Colonic mucosa (tissue), 4 donors: ENCODE measurements around the gene DQX1. TPM values are rescaled to one million over a fixed set of nuclear protein-coding genes. Genes with fewer than 3 reads are reported as not detected.

Experiments
- DNase-seq: peaks from one replicate; pipeline ENCODE4 v3.0.0-alpha.2; 2020
- H3K27ac ChIP-seq: fragments of 200-600 bp; one replicate; pipeline ENCODE4 v1.8.0; 2021
- H3K27me3 ChIP-seq: fragments of 200-600 bp; one replicate; pipeline ENCODE4 v1.8.0; 2021
- H3K36me3 ChIP-seq: fragments of 200-600 bp; one replicate; pipeline ENCODE4 v1.8.0; 2021
- H3K4me1 ChIP-seq: fragments of 200-600 bp; one replicate; pipeline ENCODE4 v1.8.0; 2021; ENCODE audit warnings: mild to moderate bottlenecking
- H3K4me3 ChIP-seq: fragments of 200-600 bp; one replicate; pipeline ENCODE4 v1.8.0; 2021
- H3K9ac ChIP-seq, 2 donors: one replicate each; pipeline ENCODE4 v1.7.0; 2013; ENCODE audit warnings: control low read depth in 2 of 2, low read depth in 2 of 2, low read length in 2 of 2
- H3K9me3 ChIP-seq: fragments of 200-600 bp; one replicate; pipeline ENCODE4 v1.8.0; 2021
- CTCF ChIP-seq: fragments of 200-600 bp; IDR thresholded peaks from one replicate; pipeline ENCODE4 v1.8.0; 2022; ENCODE audit warnings: antibody characterized with exemption, mild to moderate bottlenecking
- intact Hi-C: fragments of 100-400 bp; cut with DNase I; formaldehyde crosslinking; loops from one replicate; pipeline ENCODE4 v1.14.1; 2022
- total RNA-seq, 2 donors: library from RNA; stranded (reverse); fragmentation: NEBNext Ultra II Directional in 1 of 2; extraction: Animal tissue kit (Norgen Biotek cat#: 25700) in 1 of 2; gene quantifications; one replicate each; pipeline ENCODE4 v1.2.1, GENCODE V29; 2021
- donor health status: healthy.
- donor health status: DM: no; HTN: no; CAD: no.
- donor health status: DM: no; HTN: no; CAD: no.

The DQX1 gene
- total RNA-seq, 2 donors from 2014 or later: 34.2 to 36.8 TPM

- H3K9me3 ChIP-seq: no peaks in the 10 kb centered on the region
- peak overlapping the region; percentile 76 for H3K4me3 ChIP-seq
- no peaks in the 10 kb centered on the region for H3K27me3 ChIP-seq
- peak overlapping the region; percentile 62 for H3K27ac ChIP-seq
- intact Hi-C loops: no loop called here
- H3K9ac ChIP-seq: peak overlapping the region; percentile 52 to 96
- no peak for DNase-seq
- H3K36me3 ChIP-seq: no peaks in the 10 kb centered on the region
- no peak for TF ChIP-seq CTCF
- H3K4me1 ChIP-seq: no peaks in the 10 kb centered on the region
These were observed 27.1 kb upstream of the DQX1 start for GRCh38 chr2:74552914-74553811.

- no peak overlapping the region for H3K27ac ChIP-seq
- H3K36me3 ChIP-seq: no peaks in the 10 kb centered on the region
- no peak for DNase-seq
- intact Hi-C loops: no loop called here
- no peaks in the 10 kb centered on the region for H3K27me3 ChIP-seq
- H3K4me3 ChIP-seq: peak overlapping the region; percentile 76
- no peaks in the 10 kb centered on the region for H3K4me1 ChIP-seq
- no peaks in the 10 kb centered on the region for H3K9me3 ChIP-seq
- H3K9ac ChIP-seq: peak overlapping the region in 1 of 2 donors; percentile 7
- TF ChIP-seq CTCF: no peak
These were observed 26.2 kb upstream of the DQX1 start for GRCh38 chr2:74551942-74552913.

GRCh38 chr2:74551530-74551929, 25.5 kb upstream of the DQX1 start:
- no peak overlapping the region for H3K9ac ChIP-seq
- no peaks in the 10 kb centered on the region for H3K4me1 ChIP-seq
- H3K9me3 ChIP-seq: no peaks in the 10 kb centered on the region
- no peaks in the 10 kb centered on the region for H3K27me3 ChIP-seq
- H3K4me3 ChIP-seq: no peak overlapping the region
- DNase-seq: no peak
- H3K27ac ChIP-seq: no peak overlapping the region
- intact Hi-C loops: no loop called here
- no peak for TF ChIP-seq CTCF
- H3K36me3 ChIP-seq: no peaks in the 10 kb centered on the region

- Histone ChIP-seq H3K4me1 (no peaks in the 10 kb centered on the region), H3K9ac (no peak overlapping the region), H3K27ac (no peak overlapping the region), H3K9me3 (no peaks in the 10 kb centered on the region), H3K36me3 (no peaks in the 10 kb centered on the region), H3K4me3 (no peak overlapping the region), H3K27me3 (no peaks in the 10 kb centered on the region)
- intact Hi-C loops: no loop called here
- DNase-seq: no peak
- TF ChIP-seq CTCF: no peak
These were observed 24.2 kb upstream of the DQX1 start for GRCh38 chr2:74550231-74550630.
